Retinal pigment epithelial cell (primary cell): Measurements from ENCODE around the gene AHSA1.

Experiments used
- DNase-seq: peaks from one replicate; pipeline ENCODE4 v3.0.0-alpha.2; 2010; ENCODE audit warnings: low read depth
- H3K4me3 ChIP-seq: 2 replicates; pipeline ENCODE4 v1.5.1; 2011; ENCODE audit warnings: mild to moderate bottlenecking, low read length, control low read depth, moderate library complexity
- CTCF ChIP-seq: conservative IDR thresholded peaks from 2 replicates; pipeline ENCODE4 v1.5.1; 2011; ENCODE audit warnings: low read depth, low read length, control low read depth, inconsistent platforms

AHSA1 gene

GRCh38 chr14:77426396-77426795 lies 31.5 kb upstream of the AHSA1 start:
- TF ChIP-seq CTCF: no peak
- no peak overlapping the region for H3K4me3 ChIP-seq
- no peak for DNase-seq

DNA sequence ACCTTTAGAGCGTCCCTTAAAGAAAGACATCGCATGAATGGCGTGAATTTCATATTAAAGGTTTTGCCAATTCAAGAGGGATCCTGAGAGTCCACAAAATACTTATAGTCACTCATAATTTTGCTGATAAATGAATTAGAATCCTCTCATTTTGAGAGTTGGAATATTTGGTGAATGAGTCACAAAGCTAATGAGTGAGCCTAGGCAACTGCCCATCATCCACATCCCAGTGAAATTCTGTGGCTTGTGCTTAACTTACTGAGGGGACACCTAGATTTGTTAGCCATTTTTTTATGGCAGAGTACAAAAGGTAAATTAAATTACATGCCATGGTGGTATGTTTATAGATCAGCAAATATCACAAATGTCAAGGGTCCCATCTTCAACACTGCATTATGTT lies 21.9 kb upstream of the AHSA1 start:
- no peak for TF ChIP-seq CTCF

DNA sequence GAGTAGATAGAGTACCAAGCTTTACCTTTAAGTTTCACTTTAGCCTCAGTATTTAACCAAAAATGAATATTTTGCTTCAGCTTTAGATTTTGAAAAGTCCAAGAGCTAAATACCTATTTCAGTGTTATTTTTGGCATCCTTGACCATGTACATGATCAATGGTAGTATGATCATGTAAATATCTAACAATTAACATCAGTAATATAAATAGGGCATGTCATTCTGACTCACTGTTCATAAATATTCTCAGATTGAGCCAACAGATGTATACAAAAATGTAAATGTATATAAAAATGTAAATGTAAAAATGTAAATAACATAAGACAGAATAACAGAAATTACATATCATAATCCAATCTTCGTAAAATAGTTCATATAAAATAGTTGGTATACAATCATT lies 19.3 kb upstream of the AHSA1 start:
- no peak for TF ChIP-seq CTCF
- H3K4me3 ChIP-seq: no peak overlapping the region
- no peak for DNase-seq

More for the DNA sequence above, 21.9 kb upstream of the AHSA1 start:
- DNase-seq: no peak
- H3K4me3 ChIP-seq: no peak overlapping the region

DNA sequence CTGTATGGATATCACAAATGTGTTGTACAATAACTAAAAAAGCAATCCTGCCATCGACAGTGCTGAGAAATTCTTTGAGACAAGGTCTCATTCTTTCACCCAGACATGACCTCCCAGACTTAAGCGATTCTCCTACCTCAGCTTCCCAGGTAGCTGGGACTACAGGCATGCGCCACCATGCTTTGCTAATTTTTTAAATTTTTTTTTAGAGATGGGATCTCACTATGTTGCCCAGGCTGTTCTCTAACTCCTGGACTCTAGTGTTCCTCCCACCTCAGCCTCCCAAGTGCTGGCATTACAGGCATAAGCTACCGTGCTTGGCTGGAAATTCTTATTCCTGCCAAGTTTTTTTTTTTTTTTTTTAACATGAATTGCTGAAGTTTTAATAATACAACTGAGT lies 18.0 kb upstream of the AHSA1 start:
- TF ChIP-seq CTCF: no peak
- no peak overlapping the region for H3K4me3 ChIP-seq
- no peak for DNase-seq

DNA sequence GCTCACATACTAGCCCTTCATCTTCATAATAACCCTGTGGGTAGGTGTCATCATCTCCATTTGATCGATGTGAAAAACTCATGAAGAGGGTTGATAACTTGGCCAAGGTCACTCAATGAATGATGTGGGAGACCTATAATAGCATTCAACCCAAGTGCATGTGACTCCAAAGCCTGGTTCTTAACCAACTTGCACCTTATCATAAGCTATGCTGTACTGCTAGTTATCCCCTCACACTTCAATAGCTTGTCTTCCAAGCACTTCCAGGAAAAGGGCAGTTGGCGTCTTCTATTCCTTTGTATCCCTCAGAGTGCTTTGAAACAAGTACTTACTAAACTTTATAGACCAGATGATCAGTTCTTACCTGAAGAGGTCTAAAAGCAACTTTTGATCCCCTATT lies 15.7 kb upstream of the AHSA1 start:
- no peak for DNase-seq
- TF ChIP-seq CTCF: no peak
- no peak overlapping the region for H3K4me3 ChIP-seq

DNA sequence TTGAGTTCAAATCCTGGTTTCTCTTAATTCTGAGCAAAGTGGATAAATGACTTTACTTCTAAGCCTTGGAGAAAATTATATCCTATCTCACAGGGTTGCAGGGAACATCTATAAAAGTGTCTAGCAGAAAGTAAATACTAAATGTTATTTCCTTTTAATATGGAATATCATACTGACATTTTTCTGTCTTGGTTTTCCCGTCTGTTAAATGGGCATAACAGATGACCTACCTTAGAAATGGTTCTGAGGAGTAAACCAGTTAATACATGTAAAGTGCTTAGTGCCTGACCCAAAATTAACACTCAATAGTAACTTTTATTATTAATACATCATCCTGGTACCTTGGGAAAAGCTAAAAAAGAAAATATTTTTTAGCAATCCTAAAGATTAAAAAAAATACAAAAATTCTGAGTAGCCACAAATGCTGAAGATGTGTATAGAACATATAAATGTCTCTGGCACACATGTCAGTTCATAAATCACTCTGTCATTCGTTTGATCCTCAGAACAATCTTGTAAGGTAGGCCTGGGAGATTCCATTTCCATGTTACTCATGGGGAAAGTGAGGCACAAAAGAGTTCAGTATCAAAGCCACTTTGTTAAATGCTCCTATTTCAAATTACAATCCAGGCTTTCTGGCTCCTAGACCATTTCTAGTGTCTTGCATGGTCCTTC lies 1.8 kb upstream of the AHSA1 start:
- H3K4me3 ChIP-seq: peak overlapping the region; percentile 97
- no peak for DNase-seq
- no peak for TF ChIP-seq CTCF

DNA sequence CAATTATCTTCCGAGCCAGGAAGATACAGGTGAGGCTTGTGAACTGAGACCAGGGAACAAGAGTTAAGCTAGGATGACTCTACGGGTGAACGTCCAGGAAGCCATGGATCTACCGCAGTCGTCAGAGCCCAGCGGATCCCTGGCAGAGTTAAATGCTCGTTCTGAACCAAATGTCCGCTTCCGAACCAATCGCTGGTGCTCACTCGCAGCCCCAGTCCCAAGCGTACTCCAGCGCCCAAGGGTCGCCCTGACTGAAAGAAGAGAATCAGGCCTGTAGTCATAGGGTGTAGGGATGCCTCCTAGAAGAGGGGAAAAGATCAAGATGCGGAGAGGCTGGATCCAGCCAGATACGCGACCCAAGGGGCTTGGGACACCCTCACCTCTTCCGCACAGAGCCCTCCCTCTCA lies 775 bp upstream of the AHSA1 start:
- H3K4me3 ChIP-seq: peak overlapping the region; percentile 97
- no peak for DNase-seq
- TF ChIP-seq CTCF: no peak
